ENCODE measurements around the gene CYP2C8. TPM values are rescaled to one million over a fixed set of nuclear protein-coding genes. Genes with fewer than 3 reads are reported as not detected.
"Not testable (repeated sequence)": the region's sequence is repeated elsewhere in the genome, so short reads cannot be mapped to it uniquely, and the experiment has no call there.

Gene CYP2C8
- not detected for polyA plus RNA-seq (2012; ENCODE audit: missing spikeins)

DNA sequence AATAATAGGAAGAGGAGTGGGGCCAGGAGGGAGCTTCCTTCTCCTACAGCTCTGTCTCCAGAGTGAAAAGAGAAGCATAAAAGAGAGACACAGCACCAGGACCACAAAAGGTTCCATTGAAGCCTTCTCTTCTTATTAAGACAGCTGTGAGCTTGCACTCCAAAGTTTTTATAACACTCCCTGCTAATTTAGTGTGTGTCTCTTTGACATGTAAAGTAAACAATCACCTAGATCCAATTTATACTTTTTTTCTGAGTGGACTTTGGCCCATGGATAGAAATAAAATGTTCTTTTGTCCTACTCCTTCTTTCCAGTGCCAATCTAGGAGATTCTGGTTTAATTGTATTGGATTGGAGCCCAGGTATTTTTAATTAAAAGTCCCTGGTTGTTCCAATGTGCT, at the start of gene CYP2C8:
CYP2C8 (minus strand) TSS at position 212 of the 400 bp plus-strand sequence; CDS start at position 117, 95 bp downstream.
- no peak for DNase-seq (ENCODE audit: insufficient read length)
- FAIRE-seq: no peak
- no peak for TF ChIP-seq TAF1 (IDR thresholded peaks at IDR 0.05; ENCODE audit: borderline replicate concordance, low read depth, low read length)
- TF ChIP-seq POLR2AphosphoS5 (IDR thresholded peaks at IDR 0.05; ENCODE audit: low read depth, low read length): no peak
- TF ChIP-seq POLR2A (IDR thresholded peaks at IDR 0.05; ENCODE audit: low read depth, low read length): no peak

DNA sequence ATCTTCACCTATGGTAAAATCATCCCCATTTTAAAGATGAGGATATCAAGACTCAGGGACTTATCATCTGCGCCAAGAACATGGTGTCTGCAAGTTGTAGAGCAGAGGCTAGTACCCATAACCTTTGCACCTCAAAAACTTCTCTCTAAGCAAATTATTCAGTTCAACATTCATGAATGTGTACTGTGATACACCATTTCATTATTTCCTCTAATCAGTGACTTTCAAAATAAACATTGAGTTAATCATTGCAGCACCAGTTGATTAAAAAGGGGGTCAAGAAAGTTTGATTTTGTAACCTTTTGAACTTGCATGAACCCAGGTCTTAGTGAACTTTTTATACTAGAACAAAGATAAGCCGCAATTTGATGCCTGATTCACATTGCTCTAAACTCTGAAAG, 47.6 kb upstream of the CYP2C8 start:
- FAIRE-seq (no peak), DNase-seq (ENCODE audit: insufficient read length) (no peak)
- no peak for TF ChIP-seq POLR2A (IDR thresholded peaks at IDR 0.05; ENCODE audit: low read depth, low read length)
- no peak for TF ChIP-seq POLR2AphosphoS5 (IDR thresholded peaks at IDR 0.05; ENCODE audit: low read depth, low read length)
- TF ChIP-seq TAF1 (IDR thresholded peaks at IDR 0.05; ENCODE audit: borderline replicate concordance, low read depth, low read length): no peak

DNA sequence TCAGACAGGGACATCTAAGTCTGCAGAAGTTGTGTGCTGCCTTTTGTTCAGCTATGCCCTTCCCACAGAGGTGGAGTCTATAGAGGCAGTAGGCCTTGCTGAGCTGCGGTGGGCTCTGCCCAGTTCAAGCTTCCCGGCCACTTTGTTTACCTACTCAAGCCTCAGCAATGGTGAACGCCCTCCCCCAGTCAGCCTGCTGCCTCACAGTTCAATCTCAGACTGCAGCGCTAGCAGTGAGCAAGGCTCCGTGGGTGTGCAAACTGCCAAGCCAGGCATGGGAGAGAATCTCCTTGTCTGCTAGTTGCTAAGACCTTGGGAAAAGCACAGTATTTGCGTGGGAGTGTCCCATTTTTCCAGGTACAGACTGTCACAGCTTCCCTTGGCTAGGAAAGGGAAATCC, 41.5 kb upstream of the CYP2C8 start:
- DNase-seq (ENCODE audit: insufficient read length); FAIRE-seq: not testable (repeated sequence)

DNA sequence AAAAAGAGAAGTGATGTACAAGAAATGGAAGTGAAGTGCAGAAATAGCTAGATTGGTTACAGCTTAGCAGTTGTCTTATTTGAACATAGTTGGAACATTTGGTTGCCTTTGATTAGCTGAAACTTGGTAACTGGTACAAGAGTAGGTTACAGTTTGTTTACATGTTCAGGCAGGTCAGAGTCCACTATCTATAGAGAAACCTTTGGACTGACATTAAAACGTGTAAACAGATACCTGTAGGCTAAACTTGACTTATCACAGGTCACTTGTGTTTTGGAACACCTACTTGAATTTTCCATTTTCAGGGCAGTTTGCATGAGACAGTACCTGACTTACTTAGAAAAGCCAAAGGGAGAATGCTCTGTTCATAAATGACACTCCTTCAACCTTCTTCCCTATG, 28.5 kb upstream of the CYP2C8 start:
- no peak for FAIRE-seq
- TF ChIP-seq POLR2AphosphoS5 (IDR thresholded peaks at IDR 0.05; ENCODE audit: low read depth, low read length): no peak
- TF ChIP-seq TAF1 (IDR thresholded peaks at IDR 0.05; ENCODE audit: borderline replicate concordance, low read depth, low read length): no peak
- TF ChIP-seq POLR2A (IDR thresholded peaks at IDR 0.05; ENCODE audit: low read depth, low read length): no peak
- DNase-seq (ENCODE audit: insufficient read length): no peak

DNA sequence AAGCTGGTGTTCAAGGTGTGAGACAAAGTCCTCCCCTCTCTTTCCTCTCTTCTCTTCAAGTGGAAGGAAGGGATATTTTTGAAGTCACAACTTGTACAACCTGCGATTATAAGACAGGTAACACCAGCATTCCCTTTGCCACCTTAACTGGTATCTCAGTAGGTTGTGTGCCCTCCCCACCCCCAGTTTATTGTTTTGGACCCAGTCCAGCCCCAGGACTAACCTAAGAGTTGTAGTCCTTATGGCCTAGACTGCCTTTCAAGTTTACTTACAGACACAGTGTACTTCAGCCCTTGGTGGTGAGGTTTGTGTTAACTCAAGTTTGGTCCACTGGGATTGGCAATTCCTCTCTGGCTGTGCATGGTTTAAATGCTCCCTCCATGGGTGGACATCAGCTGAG, 26.8 kb upstream of the CYP2C8 start:
- TF ChIP-seq TAF1 (IDR thresholded peaks at IDR 0.05; ENCODE audit: borderline replicate concordance, low read depth, low read length) (no peak), POLR2A (IDR thresholded peaks at IDR 0.05; ENCODE audit: low read depth, low read length) (no peak), POLR2AphosphoS5 (IDR thresholded peaks at IDR 0.05; ENCODE audit: low read depth, low read length) (no peak)
- FAIRE-seq (no peak), DNase-seq (ENCODE audit: insufficient read length) (no peak)

DNA sequence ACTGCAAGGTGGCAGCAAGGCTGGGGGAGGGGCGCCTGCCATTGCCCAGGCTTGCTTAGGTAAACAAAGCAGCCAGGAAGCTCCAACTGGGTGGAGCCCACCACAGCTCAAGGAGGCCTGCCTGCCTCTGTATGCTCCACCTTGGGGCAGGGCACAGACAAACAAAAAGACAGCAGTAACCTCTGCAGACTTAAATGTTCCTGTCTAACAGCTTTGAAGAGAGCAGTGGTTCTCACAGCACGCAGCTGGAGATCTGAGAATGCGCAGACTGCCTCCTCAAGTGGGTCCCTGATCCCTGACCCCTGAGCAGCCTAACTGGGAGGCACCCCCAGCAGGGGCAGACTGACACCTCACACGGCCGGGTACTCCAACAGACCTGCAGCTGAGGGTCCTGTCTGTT, 10.3 kb upstream of the CYP2C8 start:
- DNase-seq (ENCODE audit: insufficient read length); FAIRE-seq: not testable (repeated sequence)

DNA sequence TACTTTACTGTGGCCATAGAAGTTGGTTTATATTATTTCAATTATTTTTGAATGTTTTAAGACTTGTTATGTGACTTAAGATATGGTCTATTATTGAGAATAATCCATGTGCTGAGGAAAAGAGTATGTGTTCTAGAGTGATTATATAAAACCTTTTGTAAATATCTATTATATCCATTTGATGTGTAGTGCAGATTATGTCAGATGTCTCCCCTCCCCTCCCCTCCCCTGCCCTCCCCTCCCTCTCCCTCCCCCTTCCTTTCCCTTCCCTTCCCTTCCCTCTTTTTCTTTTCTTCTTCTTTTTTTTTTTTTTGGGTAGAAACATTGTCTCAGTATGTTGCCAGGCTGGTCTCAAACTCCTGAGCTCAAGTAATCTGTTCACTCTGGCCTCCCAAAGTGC, 8.3 kb upstream of the CYP2C8 start:
- no peak for TF ChIP-seq POLR2AphosphoS5 (IDR thresholded peaks at IDR 0.05; ENCODE audit: low read depth, low read length)
- TF ChIP-seq TAF1 (IDR thresholded peaks at IDR 0.05; ENCODE audit: borderline replicate concordance, low read depth, low read length): no peak
- no peak for TF ChIP-seq POLR2A (IDR thresholded peaks at IDR 0.05; ENCODE audit: low read depth, low read length)
- no peak for FAIRE-seq
- no peak for DNase-seq (ENCODE audit: insufficient read length)

DNA sequence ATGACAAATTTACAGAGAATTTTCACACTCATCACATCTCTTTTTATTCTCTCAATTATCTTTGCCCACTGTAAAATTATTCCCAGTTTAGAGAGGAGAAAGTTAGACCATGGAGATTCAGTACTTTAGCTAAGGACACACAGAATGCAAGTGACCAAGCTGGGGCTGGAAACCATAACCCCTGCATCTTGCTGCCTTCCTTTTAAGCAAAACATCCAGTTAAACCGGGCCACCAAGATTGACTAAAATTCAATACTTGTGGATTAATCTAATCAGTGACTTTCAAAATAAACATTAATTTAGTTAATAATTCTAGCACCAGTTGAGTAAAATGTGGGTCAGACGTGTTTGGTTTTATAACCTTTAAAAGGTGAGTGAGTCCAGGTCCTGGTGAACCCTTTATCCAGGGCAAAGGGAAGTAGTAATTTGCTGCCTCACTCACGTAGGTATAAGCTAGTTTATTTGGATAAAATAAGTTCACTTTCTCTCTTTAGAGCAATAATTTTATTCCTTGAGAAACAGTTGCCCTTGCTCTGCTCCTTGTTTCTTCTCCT, 1.9 kb upstream of the CYP2C8 start:
- DNase-seq (ENCODE audit: insufficient read length) (no peak), FAIRE-seq (no peak)
- TF ChIP-seq POLR2A (IDR thresholded peaks at IDR 0.05; ENCODE audit: low read depth, low read length): no peak
- TF ChIP-seq POLR2AphosphoS5 (IDR thresholded peaks at IDR 0.05; ENCODE audit: low read depth, low read length): no peak
- no peak for TF ChIP-seq TAF1 (IDR thresholded peaks at IDR 0.05; ENCODE audit: borderline replicate concordance, low read depth, low read length)

DNA sequence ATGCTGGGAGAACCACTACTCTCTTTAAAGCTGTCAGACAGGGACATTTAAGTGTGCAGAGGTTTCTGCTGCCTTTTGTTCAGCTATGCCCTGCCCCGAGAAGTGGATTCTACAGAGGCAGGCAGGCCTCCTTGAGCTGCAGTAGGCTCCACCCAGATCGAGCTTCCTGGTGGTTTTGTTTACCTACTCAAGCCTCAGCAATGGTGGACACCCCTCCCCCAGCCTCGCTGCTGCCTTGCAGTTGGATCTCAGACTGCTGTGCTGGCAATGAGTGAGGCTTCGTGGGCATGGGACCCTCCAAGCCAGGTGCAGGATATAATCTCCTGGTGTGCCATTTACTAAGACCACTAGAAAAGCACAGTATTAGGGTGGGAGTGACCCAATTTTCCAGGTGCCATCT, 5.2 kb downstream of the CYP2C8 start:
- FAIRE-seq; DNase-seq (ENCODE audit: insufficient read length): not testable (repeated sequence)

DNA sequence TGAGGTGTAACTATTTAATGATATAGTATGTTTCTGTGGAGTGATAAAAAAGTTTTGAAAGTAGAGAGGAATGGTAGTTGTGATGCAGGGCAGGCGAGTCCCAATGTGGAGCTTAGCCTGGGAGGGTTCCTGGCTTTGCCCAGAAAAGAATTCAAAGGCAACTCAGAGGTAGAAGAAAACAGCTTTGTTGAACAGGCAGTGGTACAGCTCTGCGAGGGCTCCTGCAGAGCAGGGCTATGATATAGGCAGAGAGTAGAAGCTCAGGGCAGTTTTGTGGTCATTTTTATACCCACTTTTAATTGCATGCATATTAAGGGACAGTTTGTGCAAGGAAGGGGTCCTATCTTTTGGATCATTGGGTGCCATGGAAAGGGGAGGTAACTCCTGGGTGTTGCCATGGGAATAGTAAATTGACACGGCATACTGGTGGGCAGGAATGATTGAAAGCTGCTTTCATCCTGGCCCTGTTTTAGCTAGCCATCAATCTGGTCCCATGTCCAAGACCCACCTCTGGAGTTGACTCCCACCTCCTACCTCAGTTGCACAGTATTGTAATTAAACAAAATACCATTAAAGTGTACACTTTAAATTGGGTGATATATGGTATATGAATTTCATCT, 12.4 kb downstream of the CYP2C8 start:
- TF ChIP-seq POLR2A (IDR thresholded peaks at IDR 0.05; ENCODE audit: low read depth, low read length): no peak
- no peak for TF ChIP-seq TAF1 (IDR thresholded peaks at IDR 0.05; ENCODE audit: borderline replicate concordance, low read depth, low read length)
- TF ChIP-seq POLR2AphosphoS5 (IDR thresholded peaks at IDR 0.05; ENCODE audit: low read depth, low read length): no peak
- DNase-seq (ENCODE audit: insufficient read length) (no peak), FAIRE-seq (no peak)

DNA sequence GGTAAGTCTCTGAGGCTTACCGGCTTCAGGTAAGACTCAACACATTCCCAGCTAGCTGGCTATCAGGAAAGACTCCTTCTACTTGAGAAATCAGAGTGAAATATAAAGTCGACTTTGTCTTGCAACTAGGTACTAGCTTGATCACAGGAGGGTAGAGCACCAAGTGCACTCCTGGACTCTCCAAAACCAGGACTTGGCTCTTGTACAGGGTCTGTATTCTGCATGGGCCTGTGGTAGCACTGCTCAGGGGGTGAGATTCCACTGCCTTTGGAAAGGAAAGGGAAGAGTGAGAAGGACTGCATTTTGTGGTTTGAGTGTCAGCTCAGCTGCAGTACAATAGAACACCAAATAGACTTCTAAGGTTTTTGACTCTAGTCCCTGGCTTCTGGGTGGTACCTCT, 19.4 kb downstream of the CYP2C8 start:
- TF ChIP-seq POLR2A (IDR thresholded peaks at IDR 0.05; ENCODE audit: low read depth, low read length) (no peak), TAF1 (IDR thresholded peaks at IDR 0.05; ENCODE audit: borderline replicate concordance, low read depth, low read length) (no peak), POLR2AphosphoS5 (IDR thresholded peaks at IDR 0.05; ENCODE audit: low read depth, low read length) (no peak)
- FAIRE-seq (no peak), DNase-seq (ENCODE audit: insufficient read length) (no peak)

DNA sequence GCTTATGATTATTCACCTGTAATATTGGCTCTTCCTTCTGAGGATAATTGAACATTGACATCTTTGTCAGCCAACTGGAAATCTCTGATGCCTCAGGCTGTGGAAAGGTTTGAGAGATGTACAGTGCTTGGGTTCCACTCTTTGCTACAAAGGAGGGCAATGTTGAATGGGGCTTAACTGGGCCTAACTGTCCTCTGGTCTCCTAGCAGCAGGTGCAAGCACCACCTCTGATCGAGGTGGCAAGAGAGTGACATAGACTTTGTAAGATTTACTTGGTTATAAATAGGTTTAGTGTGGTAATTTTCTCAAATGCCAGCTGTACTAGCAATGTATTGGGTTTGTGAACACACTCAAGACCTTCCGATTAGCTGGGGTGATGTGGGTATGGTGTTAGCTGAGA, 21.1 kb downstream of the CYP2C8 start:
- TF ChIP-seq POLR2AphosphoS5 (IDR thresholded peaks at IDR 0.05; ENCODE audit: low read depth, low read length) (no peak), TAF1 (IDR thresholded peaks at IDR 0.05; ENCODE audit: borderline replicate concordance, low read depth, low read length) (no peak), POLR2A (IDR thresholded peaks at IDR 0.05; ENCODE audit: low read depth, low read length) (no peak)
- FAIRE-seq (no peak), DNase-seq (ENCODE audit: insufficient read length) (no peak)

DNA sequence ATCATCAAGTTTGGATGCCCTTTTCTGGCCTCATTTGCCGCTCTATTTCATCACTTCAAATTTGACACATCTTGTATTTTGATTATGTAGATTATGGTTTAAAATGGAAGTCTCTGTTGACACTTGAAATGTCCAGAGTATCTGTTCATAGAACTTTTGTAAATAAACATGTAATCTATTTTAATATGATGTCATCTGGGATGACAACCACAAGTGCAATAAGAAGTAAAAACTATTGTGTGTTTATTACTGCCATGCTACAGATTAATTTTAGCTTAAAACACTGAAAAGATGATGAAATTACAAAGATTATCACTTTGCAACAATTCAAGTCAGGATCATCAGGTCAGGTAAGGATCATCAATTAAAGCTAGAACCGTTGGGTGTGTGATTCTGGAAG, 30.0 kb downstream of the CYP2C8 start:
- FAIRE-seq (no peak), DNase-seq (ENCODE audit: insufficient read length) (no peak)
- no peak for TF ChIP-seq TAF1 (IDR thresholded peaks at IDR 0.05; ENCODE audit: borderline replicate concordance, low read depth, low read length)
